ENCODE results near the gene MFSD1.

MFSD1 gene

DNA sequence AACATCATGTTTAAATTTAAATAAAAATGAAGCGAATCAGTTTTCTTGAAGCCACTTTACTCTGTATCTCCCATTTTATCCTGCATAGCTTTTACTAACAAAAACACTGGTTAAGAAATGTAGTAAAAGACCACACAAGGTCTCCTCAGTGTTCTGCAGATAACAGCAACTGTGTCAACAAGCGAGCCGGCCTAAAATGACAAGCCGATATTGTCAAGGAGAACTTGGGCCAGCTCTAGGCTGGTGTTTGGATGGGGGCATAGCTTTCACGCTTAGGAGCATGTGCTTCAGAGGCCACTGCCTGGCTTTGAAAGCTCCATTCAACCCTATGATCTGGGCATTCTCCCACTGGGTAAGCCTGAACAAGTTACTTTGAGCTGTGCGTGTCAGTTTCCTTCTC, 38.1 kb downstream of the MFSD1 start:
- Mint-ChIP-seq H3K27ac (no peak overlapping the region), H3K4me3 (no peak overlapping the region), H3K36me3 (ENCODE audit: low read depth) (no peaks in the 10 kb centered on the region), H3K9me3 (no peaks in the 10 kb centered on the region), H3K27me3 (ENCODE audit: low read depth, poor library complexity) (peaks cover under 1% of the 10 kb centered on the region), H3K4me1 (peaks cover 16% of the 10 kb centered on the region)
- no peak for TF ChIP-seq CTCF (IDR thresholded peaks at IDR 0.05)
- DNase-seq, result no peak

GRCh38 chr3:158841387-158841786, 39.5 kb downstream of the MFSD1 start:
- Mint-ChIP-seq H3K27ac (no peak overlapping the region), H3K27me3 (ENCODE audit: low read depth, poor library complexity) (peaks cover 3% of the 10 kb centered on the region), H3K4me1 (peaks cover 16% of the 10 kb centered on the region), H3K36me3 (ENCODE audit: low read depth) (no peaks in the 10 kb centered on the region), H3K9me3 (no peaks in the 10 kb centered on the region), H3K4me3 (no peak overlapping the region)
- no peak for DNase-seq
- TF ChIP-seq CTCF (IDR thresholded peaks at IDR 0.05), result no peak

DNA sequence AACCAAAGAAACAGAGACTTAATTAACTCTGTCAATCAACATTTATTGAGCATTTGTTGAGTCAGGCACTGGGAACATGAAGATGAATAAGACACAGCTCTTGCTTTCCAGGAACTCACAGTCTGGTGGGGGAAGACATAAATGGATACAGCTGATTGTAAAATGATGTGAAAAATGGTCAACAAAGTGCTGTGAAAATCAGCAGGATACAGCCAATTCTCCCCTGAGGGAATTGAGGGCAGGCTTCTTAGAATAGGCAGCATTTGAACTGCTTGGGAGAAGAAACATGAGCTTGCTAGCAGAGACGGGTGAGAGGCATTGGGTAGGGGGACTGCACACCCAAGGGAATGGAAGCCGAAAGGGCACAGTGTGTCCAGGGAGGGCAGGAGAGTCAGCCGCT, 41.1 kb downstream of the MFSD1 start:
- H3K27me3 Mint-ChIP-seq (ENCODE audit: low read depth, poor library complexity), result peaks cover 3% of the 10 kb centered on the region
- TF ChIP-seq CTCF (IDR thresholded peaks at IDR 0.05), result no peak
- H3K4me3 Mint-ChIP-seq, result no peak overlapping the region

DNA sequence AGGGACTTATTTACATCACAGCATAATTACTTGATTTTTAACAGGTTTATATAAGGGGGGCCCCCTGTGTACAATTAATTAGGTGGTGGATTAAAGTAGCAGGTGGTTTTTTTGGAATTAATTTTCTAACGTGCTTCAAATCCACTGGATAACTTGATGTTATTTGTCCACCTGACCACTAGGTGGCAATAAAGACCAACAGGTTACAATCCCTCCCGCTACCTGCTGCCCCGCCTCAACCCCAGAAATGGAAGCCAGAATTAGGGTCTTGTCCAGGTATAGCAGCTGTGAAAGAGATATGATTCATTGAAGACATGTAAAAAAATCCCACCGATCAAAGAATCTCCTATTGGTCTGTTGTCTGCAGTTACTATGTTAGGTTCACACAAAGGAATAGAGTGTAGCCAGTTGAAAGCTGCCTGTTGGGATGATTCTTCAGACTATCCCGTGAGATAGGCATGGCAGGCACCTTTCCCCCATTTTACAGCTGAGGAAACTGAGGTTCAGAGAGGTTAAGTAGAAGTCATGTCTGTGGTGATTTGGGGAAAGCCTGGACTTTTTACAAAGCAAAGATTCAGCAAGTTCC, 44.0 kb downstream of the MFSD1 start:
- no peaks in the 10 kb centered on the region for H3K36me3 Mint-ChIP-seq (ENCODE audit: low read depth)
- no peaks in the 10 kb centered on the region for H3K9me3 Mint-ChIP-seq
- peaks cover 7% of the 10 kb centered on the region for H3K27me3 Mint-ChIP-seq (ENCODE audit: low read depth, poor library complexity)
- H3K4me3 Mint-ChIP-seq, result no peak overlapping the region
- DNase-seq, result peak; percentile 38
- H3K27ac Mint-ChIP-seq, result no peak overlapping the region
- peaks cover 7% of the 10 kb centered on the region for H3K4me1 Mint-ChIP-seq
- peak; percentile 71 for TF ChIP-seq CTCF (IDR thresholded peaks at IDR 0.05)

More for the DNA sequence above, 41.1 kb downstream of the MFSD1 start:
- Mint-ChIP-seq H3K36me3 (ENCODE audit: low read depth) (no peaks in the 10 kb centered on the region), H3K4me1 (peaks cover 7% of the 10 kb centered on the region), H3K27ac (no peak overlapping the region), H3K9me3 (no peaks in the 10 kb centered on the region)
- no peak for DNase-seq

- H3K36me3 Mint-ChIP-seq (ENCODE audit: low read depth), result no peaks in the 10 kb centered on the region
- H3K27me3 Mint-ChIP-seq (ENCODE audit: low read depth, poor library complexity), result peaks cover 7% of the 10 kb centered on the region
- H3K9me3 Mint-ChIP-seq, result no peaks in the 10 kb centered on the region
- H3K4me1 Mint-ChIP-seq, result peaks cover 7% of the 10 kb centered on the region
- H3K4me3 Mint-ChIP-seq, result no peak overlapping the region
- H3K27ac Mint-ChIP-seq, result no peak overlapping the region
- no peak for TF ChIP-seq CTCF (IDR thresholded peaks at IDR 0.05)
- DNase-seq, result no peak
Observed at GRCh38 chr3:158846803-158847451, 45.1 kb downstream of the MFSD1 start.

GRCh38 chr3:158847452-158847821, 45.6 kb downstream of the MFSD1 start:
- Mint-ChIP-seq H3K27ac (no peak overlapping the region), H3K4me3 (no peak overlapping the region), H3K27me3 (ENCODE audit: low read depth, poor library complexity) (peaks cover 7% of the 10 kb centered on the region), H3K9me3 (no peaks in the 10 kb centered on the region), H3K4me1 (peaks cover 7% of the 10 kb centered on the region), H3K36me3 (ENCODE audit: low read depth) (no peaks in the 10 kb centered on the region)
- DNase-seq, result no peak
- no peak for TF ChIP-seq CTCF (IDR thresholded peaks at IDR 0.05)

Measured in nephron progenitor cell (in vitro differentiated cells).